ENCODE data around the gene C10orf71. TPM values are rescaled to one million over a fixed set of nuclear protein-coding genes. Genes with fewer than 3 reads are reported as not detected.

Gene C10orf71
- total RNA-seq, 2 donors from 2014 or later: 0.26 to 0.99 TPM

DNA sequence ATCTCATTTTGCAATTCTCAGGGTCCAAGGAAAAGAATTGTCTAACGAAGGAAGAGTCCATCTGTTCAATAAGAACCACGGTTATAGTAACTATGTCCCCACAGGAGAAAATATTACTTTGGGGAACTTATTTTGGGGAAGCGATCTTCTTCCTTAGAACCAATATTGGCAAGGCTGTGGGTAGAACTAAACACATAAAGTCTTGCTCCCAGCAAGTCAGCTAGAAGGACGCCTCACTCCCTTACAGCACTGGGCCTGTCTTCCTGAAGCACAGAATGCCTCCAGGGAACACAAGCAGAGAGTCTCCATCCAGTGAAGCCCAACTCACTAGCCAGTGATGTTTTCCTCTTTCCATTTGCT lies 30.2 kb downstream of the C10orf71 start:
- 79 to 87% methylated on average over 4 of the region's 4 CpGs for WGBS, 2 donors
- intact Hi-C loops (cut with DNase I): no loop called here
- DNase-seq (no peak), ATAC-seq (no peak)
- Histone ChIP-seq H3K4me1 (no peaks in the 10 kb centered on the region), H3K36me3 (replicated peaks in 1 of 2; ENCODE audit: insufficient read depth in 1 of 2, low read depth in 2 of 2) (no peaks in the 10 kb centered on the region), H3K4me3 (no peak overlapping the region), H3K27me3 (no peaks in the 10 kb centered on the region), H3K9me3 (no peaks in the 10 kb centered on the region), H3K27ac (no peak overlapping the region)
- TF ChIP-seq POLR2A (IDR thresholded peaks at IDR 0.05): no peak
- TF ChIP-seq, protein P1, sequence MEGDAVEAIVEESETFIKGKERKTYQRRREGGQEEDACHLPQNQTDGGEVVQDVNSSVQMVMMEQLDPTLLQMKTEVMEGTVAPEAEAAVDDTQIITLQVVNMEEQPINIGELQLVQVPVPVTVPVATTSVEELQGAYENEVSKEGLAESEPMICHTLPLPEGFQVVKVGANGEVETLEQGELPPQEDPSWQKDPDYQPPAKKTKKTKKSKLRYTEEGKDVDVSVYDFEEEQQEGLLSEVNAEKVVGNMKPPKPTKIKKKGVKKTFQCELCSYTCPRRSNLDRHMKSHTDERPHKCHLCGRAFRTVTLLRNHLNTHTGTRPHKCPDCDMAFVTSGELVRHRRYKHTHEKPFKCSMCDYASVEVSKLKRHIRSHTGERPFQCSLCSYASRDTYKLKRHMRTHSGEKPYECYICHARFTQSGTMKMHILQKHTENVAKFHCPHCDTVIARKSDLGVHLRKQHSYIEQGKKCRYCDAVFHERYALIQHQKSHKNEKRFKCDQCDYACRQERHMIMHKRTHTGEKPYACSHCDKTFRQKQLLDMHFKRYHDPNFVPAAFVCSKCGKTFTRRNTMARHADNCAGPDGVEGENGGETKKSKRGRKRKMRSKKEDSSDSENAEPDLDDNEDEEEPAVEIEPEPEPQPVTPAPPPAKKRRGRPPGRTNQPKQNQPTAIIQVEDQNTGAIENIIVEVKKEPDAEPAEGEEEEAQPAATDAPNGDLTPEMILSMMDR (IDR thresholded peaks at IDR 0.05): no peak

DNA sequence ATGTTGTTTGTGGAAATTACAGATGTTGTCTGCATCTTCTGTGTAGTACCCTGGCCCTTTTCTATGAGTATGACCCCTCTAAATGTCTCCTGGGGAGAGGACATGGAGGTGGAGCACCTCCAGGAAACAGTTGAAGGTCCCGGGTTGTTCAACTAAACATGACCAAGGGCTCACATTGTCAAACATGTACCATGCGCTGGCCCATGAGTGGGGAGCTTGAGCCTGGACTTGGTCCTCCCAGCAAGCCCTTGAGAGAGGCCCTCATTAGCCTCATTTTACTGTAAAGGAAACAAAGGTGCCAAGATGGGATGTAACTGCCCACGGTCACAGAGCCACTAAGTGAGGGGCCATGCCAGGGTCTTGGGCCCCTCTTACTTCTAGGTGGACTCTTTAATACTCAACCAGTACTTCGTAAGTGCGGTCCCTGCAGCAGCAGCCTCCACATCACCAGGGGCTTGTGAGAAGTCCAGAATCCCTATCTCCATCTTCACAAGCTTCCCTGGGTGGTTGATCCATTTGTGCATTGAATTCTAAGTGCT lies 31.2 kb downstream of the C10orf71 start:
- Histone ChIP-seq H3K9me3 (no peaks in the 10 kb centered on the region), H3K27ac (no peak overlapping the region), H3K4me1 (no peaks in the 10 kb centered on the region), H3K4me3 (no peak overlapping the region), H3K36me3 (replicated peaks in 1 of 2; ENCODE audit: insufficient read depth in 1 of 2, low read depth in 2 of 2) (no peaks in the 10 kb centered on the region), H3K27me3 (no peaks in the 10 kb centered on the region)
- WGBS, 2 donors: 86 to 97% methylated on average over 5 of the region's 5 CpGs
- TF ChIP-seq, protein P1 (IDR thresholded peaks at IDR 0.05): no peak
- TF ChIP-seq POLR2A (IDR thresholded peaks at IDR 0.05): no peak
- ATAC-seq (no peak), DNase-seq (no peak)
- intact Hi-C loops (cut with DNase I): no loop called here

DNA sequence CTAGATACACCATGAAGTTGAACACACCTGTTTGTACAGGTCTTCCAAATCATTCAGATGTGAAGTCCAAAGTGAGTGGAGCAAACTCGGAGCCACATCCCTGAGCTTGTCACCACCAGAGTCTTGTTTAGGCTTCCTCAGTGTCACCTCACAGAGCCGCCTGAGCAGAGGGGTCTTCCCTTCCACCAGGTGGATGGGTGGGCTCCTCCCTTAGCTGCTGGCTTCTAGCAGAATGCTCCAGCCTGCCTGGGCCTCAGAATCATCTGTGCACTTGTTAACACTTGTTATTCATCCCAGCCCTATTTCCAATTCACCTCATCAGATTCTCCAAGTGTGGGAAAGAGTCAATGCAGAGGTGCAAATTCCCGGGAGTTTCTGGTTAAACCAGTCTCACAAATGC lies 32.5 kb downstream of the C10orf71 start:
- Histone ChIP-seq H3K9me3 (no peaks in the 10 kb centered on the region), H3K36me3 (replicated peaks in 1 of 2; ENCODE audit: insufficient read depth in 1 of 2, low read depth in 2 of 2) (no peaks in the 10 kb centered on the region), H3K4me3 (no peak overlapping the region), H3K4me1 (no peaks in the 10 kb centered on the region), H3K27ac (no peak overlapping the region), H3K27me3 (no peaks in the 10 kb centered on the region)
- TF ChIP-seq POLR2A (IDR thresholded peaks at IDR 0.05): no peak
- TF ChIP-seq, protein P1 (IDR thresholded peaks at IDR 0.05): no peak
- no peak for DNase-seq
- 58 to 62% methylated on average over 3 of the region's 3 CpGs for WGBS, 2 donors
- ATAC-seq: no peak
- intact Hi-C loops (cut with DNase I): no loop called here

DNA sequence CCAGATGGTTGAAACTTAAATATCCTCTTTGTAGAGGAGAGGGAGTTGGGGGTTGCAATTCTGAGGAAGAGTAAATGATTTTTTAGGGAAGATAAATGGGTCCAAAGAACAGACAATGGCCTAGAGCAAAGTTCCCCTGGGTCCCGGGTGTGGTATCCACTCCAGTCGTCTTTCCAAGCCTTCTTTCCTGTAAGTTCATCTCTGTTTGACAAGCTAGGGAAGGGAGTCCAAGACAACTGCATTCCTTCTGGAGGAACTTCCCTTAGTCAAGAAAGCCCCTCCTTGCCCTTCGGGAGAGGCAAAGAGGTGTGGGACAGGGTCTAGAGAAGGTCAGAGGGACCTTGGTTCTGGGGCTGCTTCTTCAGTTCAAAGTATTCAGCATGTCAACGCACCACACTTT lies 33.4 kb downstream of the C10orf71 start:
- Histone ChIP-seq H3K4me3 (no peak overlapping the region), H3K4me1 (no peaks in the 10 kb centered on the region), H3K27me3 (no peaks in the 10 kb centered on the region), H3K27ac (no peak overlapping the region), H3K36me3 (replicated peaks in 1 of 2; ENCODE audit: insufficient read depth in 1 of 2, low read depth in 2 of 2) (no peaks in the 10 kb centered on the region), H3K9me3 (no peaks in the 10 kb centered on the region)
- DNase-seq (no peak), ATAC-seq (no peak)
- intact Hi-C loops (cut with DNase I): no loop called here
- TF ChIP-seq, protein P1 (IDR thresholded peaks at IDR 0.05): no peak
- TF ChIP-seq POLR2A (IDR thresholded peaks at IDR 0.05): no peak
- 70 to 75% methylated on average over 4 of the region's 4 CpGs for WGBS, 2 donors

DNA sequence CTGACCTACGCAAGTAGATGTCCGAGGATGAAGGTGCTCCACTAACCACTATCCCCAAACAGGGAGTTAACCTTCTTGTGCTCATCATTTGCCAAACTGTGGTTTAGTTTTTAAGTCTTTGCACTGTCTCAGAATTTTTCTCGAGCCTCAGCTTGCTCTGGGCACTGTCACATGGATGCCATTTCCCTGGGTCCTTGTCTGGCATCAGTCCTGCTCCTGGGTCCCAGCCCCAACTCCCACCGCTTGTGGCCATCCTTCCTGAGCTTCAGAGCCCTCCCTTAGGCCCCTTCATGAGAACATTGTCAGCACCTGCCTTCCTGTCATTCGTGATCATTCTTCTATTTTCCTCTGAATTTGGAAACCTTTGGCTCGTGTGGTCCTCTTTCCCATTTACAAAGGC lies 33.8 kb downstream of the C10orf71 start:
- no peak for DNase-seq
- intact Hi-C loops (cut with DNase I): no loop called here
- no peaks in the 10 kb centered on the region for H3K27me3 ChIP-seq
- no peak for TF ChIP-seq POLR2A (IDR thresholded peaks at IDR 0.05)
- TF ChIP-seq, protein P1 (IDR thresholded peaks at IDR 0.05): no peak
- WGBS, 2 donors: 82 to 86% methylated on average over 4 to 6 of the region's 6 CpGs
- no peak for ATAC-seq
- H3K36me3 ChIP-seq (replicated peaks in 1 of 2; ENCODE audit: insufficient read depth in 1 of 2, low read depth in 2 of 2): no peaks in the 10 kb centered on the region
- no peak overlapping the region for H3K27ac ChIP-seq
- no peaks in the 10 kb centered on the region for H3K9me3 ChIP-seq
- no peaks in the 10 kb centered on the region for H3K4me1 ChIP-seq
- no peak overlapping the region for H3K4me3 ChIP-seq

All from body of pancreas (tissue), 4 donors.